Endodermal cell (in vitro differentiated cells): Measurements from ENCODE around the gene B3GALT4. TPM values are rescaled to one million over a fixed set of nuclear protein-coding genes. Genes with fewer than 3 reads are reported as not detected.
A peak's percentile ranks its signal among the peaks of the same experiment; 100 is the strongest.

Source experiments
- DNase-seq: peaks from one replicate; pipeline ENCODE4 v3.0.0-alpha.2; 2017
- H3K27ac ChIP-seq: 2 replicates; pipeline ENCODE4 v1.5.1; 2013; ENCODE audit warnings: mild to moderate bottlenecking, low read depth, low read length, moderate library complexity
- H3K27me3 ChIP-seq: 2 replicates; pipeline ENCODE4 v1.6.1; 2013; ENCODE audit warnings: mild to moderate bottlenecking, low read length, moderate library complexity; ENCODE audit not compliant: insufficient read depth, control insufficient read depth, poor library complexity, severe bottlenecking
- H3K36me3 ChIP-seq: 2 replicates; pipeline ENCODE4 v1.7.0; 2013; ENCODE audit warnings: mild to moderate bottlenecking, low read length, moderate library complexity; ENCODE audit not compliant: control insufficient read depth, insufficient read depth
- H3K4me1 ChIP-seq: one replicate; pipeline ENCODE4 v1.7.0; 2013; ENCODE audit warnings: low read length; ENCODE audit not compliant: control insufficient read depth, insufficient read depth
- H3K4me3 ChIP-seq: 2 replicates; pipeline ENCODE4 v1.5.1; 2013; ENCODE audit warnings: mild to moderate bottlenecking, low read length, moderate library complexity
- H3K9ac ChIP-seq: 2 replicates; pipeline ENCODE4 v1.6.1; 2013; ENCODE audit warnings: mild to moderate bottlenecking, low read length, moderate library complexity; ENCODE audit not compliant: poor library complexity, severe bottlenecking; ENCODE audit errors: extremely low read depth
- H3K9me3 ChIP-seq: 2 replicates; pipeline ENCODE4 v1.6.1; 2013; ENCODE audit warnings: mild to moderate bottlenecking, low read length, moderate library complexity; ENCODE audit not compliant: control insufficient read depth
- H3K27ac Mint-ChIP-seq: 2 replicates; pipeline ENCODE4 v1.8.0; 2020; ENCODE audit warnings: mixed read lengths
- H3K27me3 Mint-ChIP-seq: 2 replicates; pipeline ENCODE4 v1.8.0; 2021; ENCODE audit warnings: mild to moderate bottlenecking, mixed read lengths; ENCODE audit not compliant: insufficient read depth
- H3K36me3 Mint-ChIP-seq: 2 replicates; pipeline ENCODE4 v1.8.0; 2020; ENCODE audit warnings: low read depth, mixed read lengths
- H3K4me1 Mint-ChIP-seq: 2 replicates; pipeline ENCODE4 v1.8.0; 2020; ENCODE audit warnings: mixed read lengths
- H3K4me3 Mint-ChIP-seq: 2 replicates; pipeline ENCODE4 v1.8.0; 2020; ENCODE audit warnings: mild to moderate bottlenecking, moderate library complexity, mixed read lengths
- H3K9me3 Mint-ChIP-seq: 2 replicates; pipeline ENCODE4 v1.8.0; 2020; ENCODE audit warnings: mild to moderate bottlenecking, mixed read lengths
- WGBS, 2 experiments: methylation state at CpG; one replicate each; pipeline versions ENCODE4 v1.1.5 to v1.1.7; 2013; ENCODE audit warnings: missing lambda C conversion rate in 2 of 2, mixed read lengths in 1 of 2; ENCODE audit not compliant: insufficient coverage in 1 of 2, insufficient read length in 1 of 2; 5-methylcytosine and 5-hydroxymethylcytosine counted together
- total RNA-seq, 2 donors: library from RNA; stranded (reverse); fragmentation: NEBNext Ultra II Directional in 1 of 2; extraction: Animal tissue kit (Norgen Biotek cat#: 25700) in 1 of 2; gene quantifications; 2 replicates in 1 of 2; 3 replicates in 1 of 2; pipeline ENCODE4 v1.2.1, GENCODE V29; 2021
- TF ChIP-seq, protein P1 (sequence below): fragments of 200-600 bp; sonication (generic); conservative IDR thresholded peaks from 2 replicates; pipeline ENCODE4 v1.5.0; 2021; ENCODE audit warnings: antibody characterized with exemption, mild to moderate bottlenecking

The B3GALT4 gene
- total RNA-seq, 2 donors from 2014 or later, result 3.9 to 5.5 TPM

DNA sequence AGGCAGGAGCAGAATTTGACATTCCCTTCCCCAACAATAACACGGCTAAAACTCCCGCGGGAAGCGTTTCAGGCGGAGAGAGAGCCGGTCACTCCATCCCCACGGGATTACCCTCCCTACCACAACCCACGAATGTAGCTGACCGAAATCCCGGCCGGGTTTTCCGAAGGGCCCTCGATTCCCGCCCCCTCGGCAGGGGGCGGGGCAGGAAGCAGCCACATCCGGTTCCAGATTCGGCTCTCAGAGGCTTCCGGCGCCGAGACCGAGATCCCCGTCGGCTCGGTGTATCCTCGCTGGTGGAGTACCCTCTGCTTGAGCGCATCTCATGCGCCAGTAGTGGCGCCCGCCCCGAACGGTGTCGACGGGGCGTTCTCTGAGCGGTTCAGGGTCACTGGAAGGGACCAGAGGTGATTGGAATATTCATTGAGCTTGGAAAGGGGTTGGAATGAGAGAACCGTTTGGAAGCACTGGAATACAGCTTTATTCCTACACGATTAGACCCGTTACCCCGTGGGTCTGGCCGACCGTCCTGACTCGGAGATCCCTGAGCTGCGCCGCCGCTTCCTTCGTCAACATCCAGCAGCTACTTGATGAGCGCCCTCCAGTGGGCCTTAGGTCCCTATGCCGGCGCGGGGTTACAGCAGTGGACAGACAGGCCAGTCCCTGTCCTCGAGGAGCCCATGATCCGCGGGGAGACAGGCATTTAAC, 22.5 kb downstream of the B3GALT4 start:
- H3K4me1 ChIP-seq, result no peaks in the 10 kb centered on the region
- no peaks in the 10 kb centered on the region for H3K27me3 ChIP-seq
- peak overlapping the region; percentile 100 for H3K4me3 Mint-ChIP-seq
- peak overlapping the region; percentile 100 for H3K27ac Mint-ChIP-seq
- peaks cover 7% of the 10 kb centered on the region for H3K36me3 Mint-ChIP-seq
- H3K27me3 Mint-ChIP-seq, result no peaks in the 10 kb centered on the region
- peaks cover 10% of the 10 kb centered on the region for H3K36me3 ChIP-seq
- peak overlapping the region; percentile 94 for H3K27ac ChIP-seq
- peak overlapping the region; percentile 99 for H3K4me3 ChIP-seq
- peak overlapping the region; percentile 95 for H3K9ac ChIP-seq
- H3K4me1 Mint-ChIP-seq, result peaks cover 5% of the 10 kb centered on the region
- no peaks in the 10 kb centered on the region for H3K9me3 Mint-ChIP-seq
- WGBS, 2 experiments, result 0% methylated on average over 17 to 54 of the region's 54 CpGs
- no peaks in the 10 kb centered on the region for H3K9me3 ChIP-seq
- DNase-seq, result peak; percentile 94
- TF ChIP-seq, protein P1, sequence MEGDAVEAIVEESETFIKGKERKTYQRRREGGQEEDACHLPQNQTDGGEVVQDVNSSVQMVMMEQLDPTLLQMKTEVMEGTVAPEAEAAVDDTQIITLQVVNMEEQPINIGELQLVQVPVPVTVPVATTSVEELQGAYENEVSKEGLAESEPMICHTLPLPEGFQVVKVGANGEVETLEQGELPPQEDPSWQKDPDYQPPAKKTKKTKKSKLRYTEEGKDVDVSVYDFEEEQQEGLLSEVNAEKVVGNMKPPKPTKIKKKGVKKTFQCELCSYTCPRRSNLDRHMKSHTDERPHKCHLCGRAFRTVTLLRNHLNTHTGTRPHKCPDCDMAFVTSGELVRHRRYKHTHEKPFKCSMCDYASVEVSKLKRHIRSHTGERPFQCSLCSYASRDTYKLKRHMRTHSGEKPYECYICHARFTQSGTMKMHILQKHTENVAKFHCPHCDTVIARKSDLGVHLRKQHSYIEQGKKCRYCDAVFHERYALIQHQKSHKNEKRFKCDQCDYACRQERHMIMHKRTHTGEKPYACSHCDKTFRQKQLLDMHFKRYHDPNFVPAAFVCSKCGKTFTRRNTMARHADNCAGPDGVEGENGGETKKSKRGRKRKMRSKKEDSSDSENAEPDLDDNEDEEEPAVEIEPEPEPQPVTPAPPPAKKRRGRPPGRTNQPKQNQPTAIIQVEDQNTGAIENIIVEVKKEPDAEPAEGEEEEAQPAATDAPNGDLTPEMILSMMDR, result peak; percentile 91

DNA sequence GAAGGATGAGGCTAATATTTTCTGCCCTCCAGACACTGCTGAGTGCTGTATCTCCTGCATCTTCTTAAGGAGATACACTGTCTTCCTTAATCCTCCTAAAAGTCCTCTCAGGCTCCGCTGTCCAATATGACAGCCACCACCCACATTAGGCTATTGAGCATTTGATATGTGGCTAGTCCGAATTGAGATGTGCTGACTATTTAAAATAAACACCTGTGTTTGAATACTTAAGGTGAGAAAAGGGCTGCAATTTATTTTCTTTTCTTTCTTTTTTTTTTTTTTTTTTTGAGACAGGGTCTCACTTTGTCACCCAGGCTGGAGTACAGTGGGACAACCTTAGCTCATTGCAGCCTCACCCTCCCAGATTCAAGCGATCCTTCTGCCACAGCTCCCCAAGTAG, 25.0 kb downstream of the B3GALT4 start:
- Mint-ChIP-seq H3K27ac (no peak overlapping the region), H3K36me3 (peaks cover 2% of the 10 kb centered on the region), H3K4me1 (peaks cover 5% of the 10 kb centered on the region), H3K27me3 (no peaks in the 10 kb centered on the region), H3K9me3 (no peaks in the 10 kb centered on the region), H3K4me3 (no peak overlapping the region)
- 98 to 100% methylated on average over 1 to 2 of the region's 3 CpGs for WGBS, 2 experiments
- no peaks in the 10 kb centered on the region for H3K9me3 ChIP-seq
- no peak overlapping the region for H3K27ac ChIP-seq
- H3K36me3 ChIP-seq, result no peaks in the 10 kb centered on the region
- H3K4me1 ChIP-seq, result no peaks in the 10 kb centered on the region
- TF ChIP-seq, protein P1, result no peak
- H3K9ac ChIP-seq, result no peak overlapping the region
- no peak overlapping the region for H3K4me3 ChIP-seq
- no peak for DNase-seq
- no peaks in the 10 kb centered on the region for H3K27me3 ChIP-seq

DNA sequence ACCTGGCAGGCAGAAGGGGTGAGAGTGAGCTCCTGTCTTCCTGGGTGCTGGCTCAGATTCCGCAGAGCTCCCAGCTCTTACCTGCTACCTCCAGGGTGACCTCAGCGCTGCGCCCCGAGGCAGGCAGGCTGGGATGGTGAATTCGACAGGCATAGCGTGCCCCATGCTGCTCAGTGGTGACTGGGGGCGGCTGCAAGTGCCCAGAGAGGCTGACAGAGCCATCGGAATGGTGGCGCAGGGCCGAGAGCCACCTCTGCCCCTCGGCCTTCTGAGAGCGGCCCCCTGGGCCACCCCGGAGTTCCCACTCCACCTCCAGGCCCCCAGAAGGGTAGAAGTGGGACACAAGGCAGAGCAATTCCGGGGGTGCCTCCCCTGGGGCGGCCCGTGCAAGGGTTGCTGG, 27.3 kb downstream of the B3GALT4 start:
- H3K9ac ChIP-seq, result no peak overlapping the region
- Mint-ChIP-seq H3K27me3 (no peaks in the 10 kb centered on the region), H3K36me3 (peaks cover 2% of the 10 kb centered on the region), H3K27ac (no peak overlapping the region), H3K4me1 (peaks cover 4% of the 10 kb centered on the region), H3K9me3 (no peaks in the 10 kb centered on the region), H3K4me3 (no peak overlapping the region)
- TF ChIP-seq, protein P1, result no peak
- DNase-seq, result no peak
- no peaks in the 10 kb centered on the region for H3K36me3 ChIP-seq
- H3K4me1 ChIP-seq, result no peaks in the 10 kb centered on the region
- no peaks in the 10 kb centered on the region for H3K27me3 ChIP-seq
- no peak overlapping the region for H3K27ac ChIP-seq
- H3K4me3 ChIP-seq, result no peak overlapping the region
- 90 to 95% methylated on average over 10 to 16 of the region's 16 CpGs for WGBS, 2 experiments
- H3K9me3 ChIP-seq, result no peaks in the 10 kb centered on the region
